ENCODE measurements around the gene ZNF106.

DNA sequence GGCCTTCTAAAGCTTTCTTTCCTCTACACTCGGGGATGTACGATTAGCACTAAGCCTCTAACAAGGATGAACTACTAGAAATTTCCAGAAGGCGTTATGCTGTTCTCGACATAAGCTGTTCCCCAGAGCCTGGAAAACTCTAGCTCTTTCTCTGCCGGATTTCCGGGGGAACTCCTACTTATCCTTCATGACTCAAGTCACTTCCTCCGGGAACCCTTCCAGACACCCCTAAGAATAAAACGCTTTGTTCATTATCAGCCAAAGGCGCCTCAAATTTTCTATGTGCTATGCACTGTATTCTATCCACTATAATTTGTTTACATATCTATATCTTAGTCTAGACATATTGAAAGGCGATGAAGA is 4.0 kb upstream of the ZNF106 start:
- no peak for TF ChIP-seq POLR2A (IDR thresholded peaks at IDR 0.05; ENCODE audit: extremely low read depth, insufficient read length)
- TF ChIP-seq, protein P1, sequence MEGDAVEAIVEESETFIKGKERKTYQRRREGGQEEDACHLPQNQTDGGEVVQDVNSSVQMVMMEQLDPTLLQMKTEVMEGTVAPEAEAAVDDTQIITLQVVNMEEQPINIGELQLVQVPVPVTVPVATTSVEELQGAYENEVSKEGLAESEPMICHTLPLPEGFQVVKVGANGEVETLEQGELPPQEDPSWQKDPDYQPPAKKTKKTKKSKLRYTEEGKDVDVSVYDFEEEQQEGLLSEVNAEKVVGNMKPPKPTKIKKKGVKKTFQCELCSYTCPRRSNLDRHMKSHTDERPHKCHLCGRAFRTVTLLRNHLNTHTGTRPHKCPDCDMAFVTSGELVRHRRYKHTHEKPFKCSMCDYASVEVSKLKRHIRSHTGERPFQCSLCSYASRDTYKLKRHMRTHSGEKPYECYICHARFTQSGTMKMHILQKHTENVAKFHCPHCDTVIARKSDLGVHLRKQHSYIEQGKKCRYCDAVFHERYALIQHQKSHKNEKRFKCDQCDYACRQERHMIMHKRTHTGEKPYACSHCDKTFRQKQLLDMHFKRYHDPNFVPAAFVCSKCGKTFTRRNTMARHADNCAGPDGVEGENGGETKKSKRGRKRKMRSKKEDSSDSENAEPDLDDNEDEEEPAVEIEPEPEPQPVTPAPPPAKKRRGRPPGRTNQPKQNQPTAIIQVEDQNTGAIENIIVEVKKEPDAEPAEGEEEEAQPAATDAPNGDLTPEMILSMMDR (IDR thresholded peaks at IDR 0.05; ENCODE audit: low read depth, low read length) = no peak
- TF ChIP-seq, protein P2, sequence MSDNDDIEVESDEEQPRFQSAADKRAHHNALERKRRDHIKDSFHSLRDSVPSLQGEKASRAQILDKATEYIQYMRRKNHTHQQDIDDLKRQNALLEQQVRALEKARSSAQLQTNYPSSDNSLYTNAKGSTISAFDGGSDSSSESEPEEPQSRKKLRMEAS (IDR thresholded peaks at IDR 0.05; ENCODE audit: low read depth, low read length) = no peak
- no peak for TF ChIP-seq MYC (IDR thresholded peaks at IDR 0.05; ENCODE audit: low read depth, low read length)

Data from NB4 (cell line).